ENCODE measurements around the gene GDF15.
A peak's percentile ranks its signal among the peaks of the same experiment; 100 is the strongest.

GRCh38 chr19:18385675-18386542 lies at the start of gene GDF15:
- TF ChIP-seq, protein P1, sequence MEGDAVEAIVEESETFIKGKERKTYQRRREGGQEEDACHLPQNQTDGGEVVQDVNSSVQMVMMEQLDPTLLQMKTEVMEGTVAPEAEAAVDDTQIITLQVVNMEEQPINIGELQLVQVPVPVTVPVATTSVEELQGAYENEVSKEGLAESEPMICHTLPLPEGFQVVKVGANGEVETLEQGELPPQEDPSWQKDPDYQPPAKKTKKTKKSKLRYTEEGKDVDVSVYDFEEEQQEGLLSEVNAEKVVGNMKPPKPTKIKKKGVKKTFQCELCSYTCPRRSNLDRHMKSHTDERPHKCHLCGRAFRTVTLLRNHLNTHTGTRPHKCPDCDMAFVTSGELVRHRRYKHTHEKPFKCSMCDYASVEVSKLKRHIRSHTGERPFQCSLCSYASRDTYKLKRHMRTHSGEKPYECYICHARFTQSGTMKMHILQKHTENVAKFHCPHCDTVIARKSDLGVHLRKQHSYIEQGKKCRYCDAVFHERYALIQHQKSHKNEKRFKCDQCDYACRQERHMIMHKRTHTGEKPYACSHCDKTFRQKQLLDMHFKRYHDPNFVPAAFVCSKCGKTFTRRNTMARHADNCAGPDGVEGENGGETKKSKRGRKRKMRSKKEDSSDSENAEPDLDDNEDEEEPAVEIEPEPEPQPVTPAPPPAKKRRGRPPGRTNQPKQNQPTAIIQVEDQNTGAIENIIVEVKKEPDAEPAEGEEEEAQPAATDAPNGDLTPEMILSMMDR (IDR thresholded peaks at IDR 0.05), result peak; percentile 38 to 91 (median 73)
- peak; percentile 99 for TF ChIP-seq POLR2A (IDR thresholded peaks at IDR 0.05)
